ENCODE data around the gene POU2F2.

The POU2F2 gene

GRCh38 chr19:42154471-42155323 is 22.5 kb upstream of the POU2F2 start:
- DNase-seq (ENCODE audit: low read depth in 2 of 2): no peak

- no peak for DNase-seq (ENCODE audit: low read depth in 2 of 2)
Measured at GRCh38 chr19:42153672-42154433, 21.6 kb upstream of the POU2F2 start.

- no peak for DNase-seq (ENCODE audit: low read depth in 2 of 2)
Measured at GRCh38 chr19:42152910-42153671, 20.8 kb upstream of the POU2F2 start.

- DNase-seq (ENCODE audit: low read depth in 2 of 2): no peak
Measured at GRCh38 chr19:42151782-42152684, 19.8 kb upstream of the POU2F2 start.

GRCh38 chr19:42150911-42151361 is 18.7 kb upstream of the POU2F2 start:
- DNase-seq (ENCODE audit: low read depth in 2 of 2): no peak

- DNase-seq (ENCODE audit: low read depth in 2 of 2): no peak
Measured at GRCh38 chr19:42150364-42150763, 18.1 kb upstream of the POU2F2 start.

GRCh38 chr19:42149447-42150202 is 17.4 kb upstream of the POU2F2 start:
- no peak for DNase-seq (ENCODE audit: low read depth in 2 of 2)

- no peak for DNase-seq (ENCODE audit: low read depth in 2 of 2)
Measured at GRCh38 chr19:42148266-42148665, 16.0 kb upstream of the POU2F2 start.

- no peak for DNase-seq (ENCODE audit: low read depth in 2 of 2)
Measured at GRCh38 chr19:42143341-42144234, 11.3 kb upstream of the POU2F2 start.

- DNase-seq (ENCODE audit: low read depth in 2 of 2): no peak
Measured at GRCh38 chr19:42140125-42140754, 8.0 kb upstream of the POU2F2 start.

- DNase-seq (ENCODE audit: low read depth in 2 of 2): no peak
Measured at GRCh38 chr19:42134535-42135070, 2.4 kb upstream of the POU2F2 start.

- DNase-seq (ENCODE audit: low read depth in 2 of 2): peak; percentile 71 to 75
Measured at GRCh38 chr19:42132851-42133528, 744 bp upstream of the POU2F2 start.

GRCh38 chr19:42131149-42132029 is 857 bp downstream of the POU2F2 start:
- DNase-seq (ENCODE audit: low read depth in 2 of 2): no peak

- no peak for DNase-seq (ENCODE audit: low read depth in 2 of 2)
Measured at GRCh38 chr19:42130254-42130573, 2.0 kb downstream of the POU2F2 start.

GRCh38 chr19:42129399-42130253 is 2.6 kb downstream of the POU2F2 start:
- DNase-seq (ENCODE audit: low read depth in 2 of 2): no peak

- no peak for DNase-seq (ENCODE audit: low read depth in 2 of 2)
Measured at GRCh38 chr19:42126574-42126973, 5.7 kb downstream of the POU2F2 start.

Data from stimulated activated CD8-positive, alpha-beta memory T cell treated with anti-CD3 and anti-CD28 coated beads, Interleukin-15, amount 100 ng/mL, for 48 hours (primary cell).